EL (cell line): ENCODE data around the gene RAD51D.
"Not testable (repeated sequence)": the region's sequence is repeated elsewhere in the genome, so short reads cannot be mapped to it uniquely, and the experiment has no call there.

ENCODE experiments used
- DNase-seq: peaks from one replicate; pipeline ENCODE4 v3.0.0-alpha.2; 2016

RAD51D gene

GRCh38 chr17:35119370-35120165 is at the start of gene RAD51D:
RAD51D (minus strand) TSS chr17:35119860; CDS start chr17:35119613, 247 bp downstream.
- DNase-seq, result peak; percentile 78

- peak; percentile 47 for DNase-seq
Observed at GRCh38 chr17:35167666-35168065, 48.0 kb upstream of the RAD51D start.

GRCh38 chr17:35167046-35167445 is 47.4 kb upstream of the RAD51D start:
- no peak for DNase-seq

- DNase-seq, result no peak
Observed at GRCh38 chr17:35166526-35166925, 46.9 kb upstream of the RAD51D start.

GRCh38 chr17:35164716-35165115 is 45.1 kb upstream of the RAD51D start:
- no peak for DNase-seq

GRCh38 chr17:35163886-35164285 is 44.2 kb upstream of the RAD51D start:
- no peak for DNase-seq

GRCh38 chr17:35162755-35163154 is 43.1 kb upstream of the RAD51D start:
- no peak for DNase-seq

GRCh38 chr17:35161281-35161761 is 41.7 kb upstream of the RAD51D start:
- no peak for DNase-seq

GRCh38 chr17:35160354-35161201 is 40.9 kb upstream of the RAD51D start:
- no peak for DNase-seq

- no peak for DNase-seq
Observed at GRCh38 chr17:35159940-35160339, 40.3 kb upstream of the RAD51D start.

- DNase-seq, result no peak
Observed at GRCh38 chr17:35155246-35155645, 35.6 kb upstream of the RAD51D start.

GRCh38 chr17:35154196-35155165 is 34.8 kb upstream of the RAD51D start:
- DNase-seq, result no peak

GRCh38 chr17:35152421-35153140 is 32.9 kb upstream of the RAD51D start:
- DNase-seq, result no peak

GRCh38 chr17:35151080-35151479 is 31.4 kb upstream of the RAD51D start:
- not testable (repeated sequence) for DNase-seq

- no peak for DNase-seq
Observed at GRCh38 chr17:35149941-35150340, 30.3 kb upstream of the RAD51D start.

GRCh38 chr17:35148144-35148543 is 28.5 kb upstream of the RAD51D start:
- DNase-seq, result no peak

GRCh38 chr17:35147375-35147905 is 27.8 kb upstream of the RAD51D start, which contains the start of gene UNC45B:
UNC45B (plus strand) TSS chr17:35147817; CDS start chr17:35148264, 447 bp downstream.
- no peak for DNase-seq

GRCh38 chr17:35146214-35146833 is 26.7 kb upstream of the RAD51D start:
- no peak for DNase-seq

GRCh38 chr17:35144840-35145239 is 25.2 kb upstream of the RAD51D start:
- DNase-seq, result no peak

GRCh38 chr17:35142467-35142796 is 22.8 kb upstream of the RAD51D start:
- DNase-seq, result no peak
